Measurements from ENCODE around the gene MYO1D. TPM values are rescaled to one million over a fixed set of nuclear protein-coding genes. Genes with fewer than 3 reads are reported as not detected.

The MYO1D gene
- total RNA-seq, 1 experiment from 2014 or later = 1.3 TPM

DNA sequence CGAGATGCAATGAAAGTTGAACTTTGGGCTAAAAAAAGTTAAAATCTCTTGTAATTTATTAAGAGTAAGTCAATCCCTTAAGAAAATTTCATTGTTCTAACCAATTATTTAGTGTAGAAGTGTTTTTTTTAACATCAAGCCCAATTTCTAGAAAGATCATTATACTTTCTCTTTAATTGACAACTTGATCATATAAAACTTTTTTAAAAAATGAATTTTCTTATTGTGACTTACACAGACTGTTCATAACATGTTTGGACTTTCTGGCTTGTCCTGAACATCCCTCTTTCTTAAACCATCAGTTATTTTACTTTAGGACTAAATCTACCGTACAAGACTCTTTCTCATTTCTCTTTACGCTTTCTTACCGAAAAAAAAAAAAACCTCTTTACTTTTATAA, 24.8 kb upstream of the MYO1D start:
- TF ChIP-seq, protein P1, sequence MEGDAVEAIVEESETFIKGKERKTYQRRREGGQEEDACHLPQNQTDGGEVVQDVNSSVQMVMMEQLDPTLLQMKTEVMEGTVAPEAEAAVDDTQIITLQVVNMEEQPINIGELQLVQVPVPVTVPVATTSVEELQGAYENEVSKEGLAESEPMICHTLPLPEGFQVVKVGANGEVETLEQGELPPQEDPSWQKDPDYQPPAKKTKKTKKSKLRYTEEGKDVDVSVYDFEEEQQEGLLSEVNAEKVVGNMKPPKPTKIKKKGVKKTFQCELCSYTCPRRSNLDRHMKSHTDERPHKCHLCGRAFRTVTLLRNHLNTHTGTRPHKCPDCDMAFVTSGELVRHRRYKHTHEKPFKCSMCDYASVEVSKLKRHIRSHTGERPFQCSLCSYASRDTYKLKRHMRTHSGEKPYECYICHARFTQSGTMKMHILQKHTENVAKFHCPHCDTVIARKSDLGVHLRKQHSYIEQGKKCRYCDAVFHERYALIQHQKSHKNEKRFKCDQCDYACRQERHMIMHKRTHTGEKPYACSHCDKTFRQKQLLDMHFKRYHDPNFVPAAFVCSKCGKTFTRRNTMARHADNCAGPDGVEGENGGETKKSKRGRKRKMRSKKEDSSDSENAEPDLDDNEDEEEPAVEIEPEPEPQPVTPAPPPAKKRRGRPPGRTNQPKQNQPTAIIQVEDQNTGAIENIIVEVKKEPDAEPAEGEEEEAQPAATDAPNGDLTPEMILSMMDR (IDR thresholded peaks at IDR 0.05) = no peak
- TF ChIP-seq POLR2AphosphoS5 (IDR thresholded peaks at IDR 0.05; ENCODE audit: low read depth, low read length) (no peak), TCF7L2 (IDR thresholded peaks at IDR 0.05; ENCODE audit: low read depth, low read length) (no peak), SIN3A (IDR thresholded peaks at IDR 0.05; ENCODE audit: borderline replicate concordance, insufficient read depth, low read depth, low read length) (no peak)
- TF ChIP-seq, protein P2, sequence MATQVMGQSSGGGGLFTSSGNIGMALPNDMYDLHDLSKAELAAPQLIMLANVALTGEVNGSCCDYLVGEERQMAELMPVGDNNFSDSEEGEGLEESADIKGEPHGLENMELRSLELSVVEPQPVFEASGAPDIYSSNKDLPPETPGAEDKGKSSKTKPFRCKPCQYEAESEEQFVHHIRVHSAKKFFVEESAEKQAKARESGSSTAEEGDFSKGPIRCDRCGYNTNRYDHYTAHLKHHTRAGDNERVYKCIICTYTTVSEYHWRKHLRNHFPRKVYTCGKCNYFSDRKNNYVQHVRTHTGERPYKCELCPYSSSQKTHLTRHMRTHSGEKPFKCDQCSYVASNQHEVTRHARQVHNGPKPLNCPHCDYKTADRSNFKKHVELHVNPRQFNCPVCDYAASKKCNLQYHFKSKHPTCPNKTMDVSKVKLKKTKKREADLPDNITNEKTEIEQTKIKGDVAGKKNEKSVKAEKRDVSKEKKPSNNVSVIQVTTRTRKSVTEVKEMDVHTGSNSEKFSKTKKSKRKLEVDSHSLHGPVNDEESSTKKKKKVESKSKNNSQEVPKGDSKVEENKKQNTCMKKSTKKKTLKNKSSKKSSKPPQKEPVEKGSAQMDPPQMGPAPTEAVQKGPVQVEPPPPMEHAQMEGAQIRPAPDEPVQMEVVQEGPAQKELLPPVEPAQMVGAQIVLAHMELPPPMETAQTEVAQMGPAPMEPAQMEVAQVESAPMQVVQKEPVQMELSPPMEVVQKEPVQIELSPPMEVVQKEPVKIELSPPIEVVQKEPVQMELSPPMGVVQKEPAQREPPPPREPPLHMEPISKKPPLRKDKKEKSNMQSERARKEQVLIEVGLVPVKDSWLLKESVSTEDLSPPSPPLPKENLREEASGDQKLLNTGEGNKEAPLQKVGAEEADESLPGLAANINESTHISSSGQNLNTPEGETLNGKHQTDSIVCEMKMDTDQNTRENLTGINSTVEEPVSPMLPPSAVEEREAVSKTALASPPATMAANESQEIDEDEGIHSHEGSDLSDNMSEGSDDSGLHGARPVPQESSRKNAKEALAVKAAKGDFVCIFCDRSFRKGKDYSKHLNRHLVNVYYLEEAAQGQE (IDR thresholded peaks at IDR 0.05; ENCODE audit: insufficient read depth in 1 of 2, low read depth in 2 of 2, low read length in 1 of 2) = no peak
- ATAC-seq = no peak
- Histone ChIP-seq H3K27me3 (ENCODE audit: control insufficient read depth, insufficient read depth, low read length) (peaks cover 2% of the 10 kb centered on the region), H3K27ac (ENCODE audit: low read length) (no peak overlapping the region), H3K4me1 (ENCODE audit: control insufficient read depth, insufficient read depth, low read length) (no peaks in the 10 kb centered on the region), H3K4me3 (ENCODE audit: low read depth in 2 of 2, low read length in 2 of 2) (no peak overlapping the region), H3K36me3 (ENCODE audit: control insufficient read depth, insufficient read depth, low read length) (no peaks in the 10 kb centered on the region), H3K9me3 (ENCODE audit: control insufficient read depth, insufficient read depth, low read depth, low read length) (peaks cover 3% of the 10 kb centered on the region; the same call in 1 of the 2 replicates)
- ChIA-PET CTCF (no interaction called here), POLR2A (no interaction called here)
- in situ Hi-C loops (cut with HindIII; ENCODE audit: low pct_unique_long_range_greater_than_20kb, low sequenced_read_pairs) = no loop called here
- no peak for DNase-seq (ENCODE audit: low read depth, low spot score)
- intact Hi-C loops (cut with micrococcal nuclease; ENCODE audit: unreplicated experiment) = no loop called here
- no TSS peak for BruUV-seq (replicated peaks)

DNA sequence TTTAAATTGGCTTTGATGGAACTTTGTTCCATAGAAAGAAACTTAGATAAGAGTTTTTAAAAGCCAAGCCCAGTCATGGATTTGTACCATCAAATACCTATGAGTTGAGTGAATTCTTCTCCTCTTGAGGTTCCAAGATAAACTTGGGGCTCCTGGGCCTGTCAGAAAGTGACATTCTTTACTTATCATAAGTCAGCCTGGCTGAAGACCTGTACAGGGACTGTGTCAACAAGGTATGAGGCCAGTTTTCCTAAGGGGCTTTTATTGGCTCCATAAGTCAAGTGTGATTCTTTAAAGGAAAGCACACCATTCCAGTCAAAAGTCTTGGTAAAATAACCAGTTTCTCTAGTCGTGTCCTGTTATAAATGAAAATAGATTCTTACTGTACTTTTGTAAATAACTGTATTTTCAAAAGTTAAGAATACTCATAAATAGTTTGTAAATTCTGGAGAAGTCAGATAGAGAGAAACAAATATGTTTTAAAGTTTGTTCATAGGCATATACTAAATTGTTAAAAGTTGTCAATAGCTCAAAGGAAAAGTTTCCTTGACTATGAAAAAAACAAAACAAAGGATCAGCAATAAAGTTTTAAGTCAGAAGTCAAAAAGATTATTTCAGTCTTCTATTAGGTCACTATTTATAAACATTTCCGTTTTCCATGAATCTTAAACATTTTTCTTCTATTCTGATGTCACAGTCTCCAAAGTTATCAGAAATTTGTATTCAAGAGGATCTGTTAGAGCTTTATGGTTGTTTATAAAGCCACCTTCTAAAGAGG, 22.5 kb upstream of the MYO1D start:
- no peak for DNase-seq (ENCODE audit: low read depth, low spot score)
- CTCF ChIA-PET = interaction anchor here (0.5 kb wide), 1 partner anchor 223 kb away, joined by 5 read pairs; no protein-coding TSS in a partner anchor
- H3K4me1 ChIP-seq (ENCODE audit: control insufficient read depth, insufficient read depth, low read length) = no peaks in the 10 kb centered on the region
- no peak overlapping the region for H3K4me3 ChIP-seq (ENCODE audit: low read depth in 2 of 2, low read length in 2 of 2)
- H3K27ac ChIP-seq (ENCODE audit: low read length) = no peak overlapping the region
- no TSS peak for BruUV-seq (replicated peaks)
- intact Hi-C loops (cut with micrococcal nuclease; ENCODE audit: unreplicated experiment) (no loop called here), in situ Hi-C loops (cut with HindIII; ENCODE audit: low pct_unique_long_range_greater_than_20kb, low sequenced_read_pairs) (no loop called here)
- peaks cover 3% of the 10 kb centered on the region; the same call in 1 of the 2 replicates for H3K9me3 ChIP-seq (ENCODE audit: control insufficient read depth, insufficient read depth, low read depth, low read length)
- POLR2A ChIA-PET = no interaction called here
- no peak for TF ChIP-seq SIN3A (IDR thresholded peaks at IDR 0.05; ENCODE audit: borderline replicate concordance, insufficient read depth, low read depth, low read length)
- TF ChIP-seq, protein P2 (IDR thresholded peaks at IDR 0.05; ENCODE audit: insufficient read depth in 1 of 2, low read depth in 2 of 2, low read length in 1 of 2) = no peak
- TF ChIP-seq, protein P1 (IDR thresholded peaks at IDR 0.05) = no peak
- TF ChIP-seq POLR2AphosphoS5 (IDR thresholded peaks at IDR 0.05; ENCODE audit: low read depth, low read length) = no peak
- TF ChIP-seq TCF7L2 (IDR thresholded peaks at IDR 0.05; ENCODE audit: low read depth, low read length) = no peak
- peaks cover 9% of the 10 kb centered on the region for H3K27me3 ChIP-seq (ENCODE audit: control insufficient read depth, insufficient read depth, low read length)
- no peak for ATAC-seq
- no peaks in the 10 kb centered on the region for H3K36me3 ChIP-seq (ENCODE audit: control insufficient read depth, insufficient read depth, low read length)

All from Panc1 (cell line).